ENCODE measurements around the gene COL15A1.

Gene COL15A1

DNA sequence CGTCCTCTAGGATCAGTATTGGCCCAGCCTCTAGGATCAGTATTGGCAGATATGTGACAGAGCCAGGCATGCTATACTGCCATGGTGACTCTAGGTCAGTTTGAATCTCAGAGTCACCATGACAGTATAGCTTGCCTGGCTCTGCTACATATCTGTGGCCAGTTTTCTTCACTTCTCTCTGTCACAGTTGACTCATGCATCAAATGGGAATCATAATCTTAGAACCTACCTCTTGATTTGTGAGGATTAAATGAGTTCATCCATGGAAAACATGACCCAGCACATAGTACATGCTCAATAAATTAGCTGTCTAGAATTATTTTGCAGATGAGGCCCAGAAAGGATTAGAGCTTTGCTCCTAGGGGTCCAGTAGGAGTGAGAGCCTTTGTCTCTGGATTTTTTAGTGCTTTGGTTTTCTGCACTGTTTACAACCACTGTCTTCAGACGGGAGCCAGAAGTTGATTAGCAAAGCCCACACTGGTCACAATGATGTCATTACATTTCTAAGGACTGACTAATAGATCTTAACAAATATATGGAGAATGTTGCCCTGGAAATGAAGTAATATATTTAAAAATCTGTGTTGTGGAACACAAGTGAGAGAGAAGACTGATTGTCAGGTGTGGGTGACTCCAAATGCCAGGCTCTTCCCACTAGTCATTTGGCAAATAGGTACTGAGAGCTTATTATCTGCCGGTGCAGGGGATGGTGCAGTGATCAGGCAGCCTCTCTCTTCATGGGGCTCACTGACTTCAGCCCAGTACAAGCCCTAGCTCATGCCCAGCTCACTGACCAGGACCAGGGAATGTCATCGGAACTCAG is 76.0 kb downstream of the COL15A1 start:
- no peak for DNase-seq

DNA sequence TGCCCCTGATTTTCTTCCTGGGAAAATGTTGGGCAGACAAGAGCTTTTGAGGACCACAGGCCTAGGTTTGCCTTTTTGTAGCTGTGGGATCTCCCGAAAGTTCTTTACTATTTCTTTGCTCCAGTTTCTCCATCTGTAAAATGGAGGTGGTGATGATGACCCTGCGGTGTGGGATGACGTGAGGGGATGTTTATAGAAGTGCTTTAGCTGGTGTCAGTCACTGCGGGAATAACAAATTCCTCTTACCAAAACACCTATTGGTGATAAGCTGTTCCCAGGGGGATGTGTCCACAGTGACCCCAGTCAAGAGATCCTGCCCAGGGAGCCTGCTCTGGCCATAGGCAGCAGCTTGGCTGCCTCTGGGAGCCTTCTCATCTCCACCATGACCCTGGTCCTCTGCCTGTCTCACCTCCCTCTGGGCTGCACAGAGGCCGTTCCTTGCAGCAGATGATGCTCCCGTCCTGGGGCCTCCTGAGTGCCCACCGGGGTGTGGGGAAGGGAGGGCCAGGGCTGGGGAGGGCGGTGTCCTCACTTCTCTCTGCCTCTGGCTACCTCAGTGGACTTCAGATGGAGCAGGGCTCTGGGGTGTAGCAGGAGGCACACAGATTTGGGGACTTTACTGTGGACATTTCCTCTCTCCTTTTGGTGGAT is 77.2 kb downstream of the COL15A1 start:
- DNase-seq, result no peak

DNA sequence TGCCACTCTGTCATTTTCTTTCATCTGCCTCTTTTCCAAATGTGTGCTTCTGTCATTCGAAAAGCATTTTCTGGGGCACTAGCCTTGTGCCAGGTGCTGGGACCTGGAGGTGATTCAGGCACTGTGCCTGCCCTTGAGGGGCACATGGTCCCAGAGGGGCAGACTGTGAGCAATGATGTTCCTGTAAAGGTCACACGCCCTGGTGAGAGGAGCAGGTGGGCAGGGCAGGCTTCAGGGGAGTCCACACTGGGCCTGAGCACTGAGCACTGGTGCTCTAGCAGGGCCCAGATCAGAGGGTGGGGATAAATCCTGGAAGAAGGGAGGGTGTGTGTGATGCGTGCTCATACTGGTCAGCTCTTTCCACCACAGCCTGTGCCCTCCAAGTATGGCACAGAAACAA is 77.8 kb downstream of the COL15A1 start:
- DNase-seq, result no peak

DNA sequence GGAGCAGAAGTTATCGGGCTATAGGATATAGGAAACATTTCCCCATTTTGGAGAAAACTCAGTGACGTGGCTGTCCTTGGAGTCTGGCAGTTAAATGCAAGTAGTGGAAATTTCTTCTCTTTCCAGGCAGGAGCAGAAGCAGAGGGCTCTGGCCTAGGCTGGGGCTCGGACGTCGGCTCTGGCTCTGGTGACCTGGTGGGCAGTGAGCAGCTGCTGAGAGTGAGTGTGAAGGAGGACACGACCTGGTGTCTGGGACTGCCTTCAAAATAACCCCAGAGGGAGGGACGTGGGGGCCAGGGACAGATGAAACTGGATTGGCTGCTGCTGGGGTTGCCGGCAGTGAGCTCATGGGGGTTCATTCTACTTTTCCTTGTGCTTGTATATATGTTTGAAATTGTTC is 79.5 kb downstream of the COL15A1 start:
- DNase-seq, result no peak

DNA sequence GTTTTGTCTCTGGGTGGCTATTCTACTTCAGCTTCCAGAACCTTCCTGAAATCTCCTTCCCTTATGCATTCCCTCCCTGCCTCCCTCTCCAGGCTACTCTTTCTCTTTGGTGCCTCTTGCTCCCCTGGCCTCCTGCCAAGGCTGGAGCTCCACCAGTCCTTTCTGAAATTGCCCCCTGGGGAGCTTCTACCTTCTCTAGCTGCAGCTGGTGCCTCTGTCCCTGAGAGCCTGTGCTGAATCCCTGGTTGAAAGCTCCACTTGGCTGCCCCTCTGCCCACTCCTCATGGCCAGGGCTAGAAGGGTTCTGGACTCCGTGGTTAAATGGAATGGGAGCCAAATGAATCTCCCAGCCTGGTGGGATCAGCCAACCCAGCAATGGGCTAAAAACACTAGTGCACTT is 80.1 kb downstream of the COL15A1 start:
- no peak for DNase-seq

DNA sequence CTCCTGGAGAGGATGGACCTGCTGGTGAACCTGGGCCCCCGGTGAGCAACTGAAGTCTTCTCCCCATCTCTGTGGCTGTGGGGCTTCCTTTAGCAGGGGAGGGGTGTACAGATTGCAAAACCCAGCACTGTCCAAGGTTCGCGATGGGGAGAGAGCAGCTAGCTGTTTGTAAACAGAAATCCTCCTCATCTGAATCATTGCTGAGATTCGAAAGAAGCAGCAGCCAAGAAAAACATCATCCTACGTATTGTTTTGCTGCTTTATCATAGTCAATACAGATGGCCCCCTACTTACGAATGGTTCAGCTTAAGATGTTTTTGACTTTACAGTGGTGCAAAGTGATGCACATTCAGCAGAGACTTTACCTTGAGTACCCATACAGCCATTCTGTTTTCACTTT is 81.3 kb downstream of the COL15A1 start:
- DNase-seq, result no peak

DNA sequence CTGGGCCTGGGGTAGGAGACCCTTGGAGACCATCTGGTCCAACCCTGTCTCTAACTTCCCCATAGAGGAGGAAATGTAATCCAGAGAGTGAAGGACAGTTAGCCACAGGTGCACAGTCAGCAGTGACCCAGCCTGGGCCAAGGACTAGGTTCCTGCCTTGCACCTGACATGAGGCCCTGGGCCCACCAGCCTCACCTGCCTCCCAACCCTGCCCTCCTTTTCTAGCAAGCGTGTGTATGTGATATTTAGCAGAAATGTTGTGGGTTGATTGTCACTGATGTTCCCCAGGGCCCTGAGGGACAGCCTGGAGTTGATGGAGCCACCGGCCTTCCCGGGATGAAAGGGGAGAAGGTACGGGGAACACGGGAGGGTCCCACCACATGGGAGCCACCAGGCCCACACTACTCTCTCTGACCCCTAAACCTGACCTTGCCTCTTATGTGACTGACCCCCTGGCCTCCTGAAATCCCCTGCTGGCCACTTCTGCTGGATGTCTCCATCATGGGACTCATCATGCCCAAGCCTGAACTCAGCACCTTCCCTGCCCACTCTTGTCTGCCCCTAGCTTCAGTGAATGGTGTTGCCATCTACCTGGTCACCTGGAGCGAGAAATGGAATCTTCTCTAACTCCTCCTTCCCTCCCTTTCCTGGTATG is 82.0 kb downstream of the COL15A1 start:
- no peak for DNase-seq

DNA sequence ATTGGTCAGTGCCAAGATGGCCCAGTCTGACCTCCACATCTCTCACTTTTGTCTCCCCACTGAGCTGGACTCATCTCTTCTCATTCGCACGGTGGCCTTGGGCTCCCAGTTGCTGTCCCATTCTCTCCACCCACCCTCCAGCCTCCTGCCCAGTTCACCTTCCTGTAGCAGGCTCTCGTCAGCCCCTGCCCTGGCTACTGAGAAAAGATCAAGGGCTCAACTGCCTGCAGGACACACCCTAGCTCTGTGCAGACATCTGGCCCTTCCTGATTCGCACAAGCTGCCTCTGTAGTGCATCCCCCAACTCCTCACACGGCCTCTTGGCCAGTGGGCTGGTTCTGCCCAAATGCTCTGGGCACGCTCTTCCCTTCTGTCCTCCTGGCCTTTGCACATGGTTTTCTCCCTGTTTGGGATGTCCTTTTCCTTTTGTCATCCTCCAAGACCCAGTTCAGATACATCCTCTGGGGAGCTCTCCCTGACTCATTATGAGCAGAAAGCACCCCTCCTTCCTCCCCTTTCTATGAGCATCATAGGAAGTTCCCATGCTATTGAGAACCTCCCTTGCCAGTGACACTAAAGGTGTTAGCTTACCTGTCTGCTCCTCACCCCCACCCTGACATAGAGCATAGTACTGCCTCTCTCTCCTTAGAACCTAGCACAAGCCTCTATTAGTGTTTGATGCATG is 82.7 kb downstream of the COL15A1 start:
- DNase-seq, result no peak

DNA sequence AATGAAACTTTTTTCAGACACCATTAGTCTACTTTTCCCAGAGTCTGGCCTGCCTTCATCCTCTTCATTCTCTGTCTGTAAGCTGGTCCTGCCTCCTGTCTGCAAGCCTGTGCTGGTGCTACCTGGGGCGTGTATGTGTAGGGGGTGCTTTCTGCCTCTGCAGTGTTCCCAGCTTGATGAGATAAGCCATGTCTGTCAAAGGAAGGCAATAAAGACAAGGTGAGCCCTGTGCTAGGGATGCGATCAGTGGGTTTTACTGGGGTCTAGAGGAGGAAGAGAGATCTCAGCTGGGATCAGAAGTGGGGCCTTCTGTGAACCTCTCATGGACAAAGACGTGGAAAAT is 83.2 kb downstream of the COL15A1 start:
- DNase-seq, result no peak

DNA sequence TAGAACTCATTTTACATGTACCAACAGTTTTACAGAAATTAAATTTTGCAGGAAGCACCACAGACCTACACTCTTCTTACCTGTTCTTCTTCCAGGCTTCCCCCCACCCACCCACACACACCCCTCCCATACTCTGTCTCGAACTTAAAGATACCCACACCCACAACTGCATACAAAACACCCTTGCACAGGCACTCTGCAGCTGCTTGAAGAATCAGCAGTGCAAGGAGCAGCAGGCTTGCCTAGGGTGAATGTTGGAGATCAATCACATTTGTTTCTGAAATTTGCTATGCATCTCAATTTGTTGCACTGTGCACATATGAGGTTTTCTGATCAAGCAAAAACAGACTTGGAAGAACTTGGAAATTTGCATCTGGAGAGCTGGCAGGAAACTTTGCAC is 83.7 kb downstream of the COL15A1 start:
- no peak for DNase-seq

DNA sequence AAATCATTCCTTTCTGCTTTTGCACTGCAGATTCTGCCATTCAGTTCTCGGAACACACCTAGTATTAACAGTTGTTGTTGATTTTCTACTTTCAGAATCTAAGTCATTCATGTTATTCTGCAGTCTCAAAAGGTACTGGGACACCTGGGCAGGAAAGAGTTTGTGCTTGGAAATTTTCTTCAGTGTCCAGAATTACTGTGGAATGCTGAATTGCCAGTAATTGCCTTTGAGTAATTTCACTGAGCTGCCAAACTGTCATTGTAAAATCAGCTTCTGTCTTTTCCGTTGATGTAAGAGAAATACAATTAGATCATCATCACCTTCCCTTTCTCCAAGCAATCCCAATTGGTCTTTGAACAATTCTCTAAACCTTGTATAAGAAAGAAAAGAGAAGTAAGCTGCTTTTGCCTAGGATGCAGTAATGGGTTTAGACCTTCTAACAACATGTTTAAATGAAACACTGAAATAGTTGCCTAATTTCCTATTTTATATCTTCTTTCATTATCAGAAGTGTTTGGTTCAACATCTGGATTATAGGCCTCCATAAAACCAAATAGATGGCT is 85.5 kb downstream of the COL15A1 start:
- no peak for DNase-seq

DNA sequence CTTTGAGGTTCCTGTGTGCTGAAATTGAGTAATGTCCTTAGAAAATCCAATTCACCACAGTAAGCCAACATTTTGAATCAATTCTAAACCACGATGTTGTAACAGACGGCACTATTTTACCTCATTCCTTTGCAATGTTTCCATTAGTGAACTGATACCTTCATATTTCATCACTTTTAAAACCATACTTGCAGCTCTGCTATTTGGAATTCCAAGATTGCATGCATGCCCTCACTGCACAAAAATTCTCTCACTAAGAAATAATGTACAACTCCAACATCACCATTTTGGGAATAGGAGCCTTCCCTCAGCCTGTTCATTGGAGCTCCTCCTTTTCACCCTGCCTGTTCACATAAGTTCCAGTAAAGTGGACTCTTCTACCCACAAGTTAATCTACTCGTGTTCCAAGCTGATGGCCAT is 86.4 kb downstream of the COL15A1 start:
- no peak for DNase-seq

DNA sequence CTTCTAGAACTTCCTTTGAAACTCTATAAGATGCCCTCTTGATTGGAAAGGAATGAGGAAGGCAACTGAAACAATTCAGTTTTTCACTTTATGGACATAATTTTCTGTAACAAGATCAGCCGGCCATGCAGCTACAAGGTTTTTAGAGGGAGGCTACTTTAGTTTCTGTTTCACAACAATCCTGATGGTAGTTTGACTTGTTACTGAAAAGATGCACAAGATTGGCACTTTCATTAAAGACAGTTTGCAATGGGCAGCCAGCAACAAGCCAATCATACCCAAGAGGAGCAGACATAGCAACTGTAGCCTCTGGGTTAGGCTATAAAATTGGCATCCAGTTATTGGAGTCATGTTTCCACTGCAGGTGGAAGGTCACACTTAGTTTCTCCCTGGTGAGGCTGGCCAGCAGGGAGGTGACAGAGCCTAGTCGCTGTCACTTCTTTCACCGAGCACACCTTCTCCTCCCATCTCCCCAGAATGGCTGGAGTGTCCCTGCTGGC is 87.0 kb downstream of the COL15A1 start:
- no peak for DNase-seq

DNA sequence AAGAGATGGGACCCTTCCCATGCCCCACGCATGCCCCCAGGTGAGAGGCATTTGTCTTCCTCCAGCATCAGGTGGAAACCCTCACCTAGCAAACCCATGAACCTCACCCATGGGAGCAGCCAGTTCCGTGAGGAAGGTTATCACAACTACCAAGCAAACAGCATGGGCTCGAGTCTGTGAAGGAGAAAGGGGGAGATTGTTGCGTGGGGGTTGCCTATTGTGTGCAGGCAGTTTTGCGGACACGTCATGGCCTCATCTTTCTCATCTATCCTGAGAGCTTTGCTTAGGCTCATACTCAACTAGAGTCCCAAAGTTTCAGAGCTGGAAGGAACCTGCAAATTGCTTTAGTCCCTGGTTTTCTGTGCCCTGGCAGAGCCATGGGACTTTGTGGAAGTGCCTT is 87.6 kb downstream of the COL15A1 start:
- no peak for DNase-seq

DNA sequence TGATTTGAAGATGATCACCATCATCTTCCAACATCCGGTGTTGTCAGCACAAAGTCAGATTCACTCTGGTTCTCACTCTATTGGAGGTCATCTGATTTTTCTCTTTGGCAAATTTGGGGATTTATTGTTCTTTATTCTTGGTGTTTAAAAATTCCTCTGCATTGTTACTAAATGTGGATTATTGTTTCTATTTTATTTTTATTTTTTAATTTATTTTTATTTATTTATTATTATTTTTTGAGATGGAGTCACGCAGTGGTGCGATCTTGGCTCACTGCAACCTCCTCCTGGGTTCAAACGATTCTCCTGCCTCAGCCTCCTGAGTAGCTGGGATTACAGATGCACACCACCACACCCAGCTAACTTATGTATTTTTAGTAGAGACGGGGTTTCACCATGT is 88.3 kb downstream of the COL15A1 start:
- DNase-seq, result no peak

DNA sequence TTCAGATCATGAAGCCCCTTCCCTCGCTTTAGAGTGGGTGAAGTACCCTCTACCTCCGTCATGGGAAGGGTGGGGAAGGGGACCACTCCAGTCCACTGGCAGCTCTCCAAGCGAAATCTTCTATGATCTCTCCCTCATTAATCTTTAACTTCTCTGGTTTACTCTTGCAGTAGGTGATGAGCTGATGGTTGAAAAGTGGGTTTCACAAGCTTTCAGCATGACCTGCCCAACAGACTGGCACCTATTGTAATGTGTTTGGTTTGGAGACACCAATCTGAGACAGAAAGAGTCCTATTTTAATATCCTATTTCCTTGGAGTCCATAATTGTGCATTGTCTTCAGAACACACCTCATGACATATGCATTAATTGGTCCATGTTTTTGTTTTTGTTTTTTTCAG is 90.4 kb downstream of the COL15A1 start:
- no peak for DNase-seq

DNA sequence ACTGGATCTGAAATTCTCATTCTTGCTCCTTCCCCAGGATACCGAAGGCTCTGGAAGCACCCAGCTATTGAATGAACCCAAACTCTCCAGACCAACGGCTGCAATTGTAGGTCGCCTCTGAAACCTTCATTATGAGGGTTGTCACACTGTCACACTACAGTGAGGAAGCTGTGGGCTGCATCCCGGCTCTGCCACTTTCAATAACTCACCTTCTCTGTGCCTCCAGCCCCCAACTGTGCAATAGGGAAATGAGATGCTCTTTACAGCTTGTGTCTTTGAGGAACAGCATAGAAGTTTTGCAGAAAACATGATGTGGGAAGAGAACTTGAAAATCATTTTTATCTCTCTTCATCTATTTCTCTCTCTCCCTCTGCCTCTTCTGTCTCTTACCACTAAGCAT is 91.6 kb downstream of the COL15A1 start:
- no peak for DNase-seq

DNA sequence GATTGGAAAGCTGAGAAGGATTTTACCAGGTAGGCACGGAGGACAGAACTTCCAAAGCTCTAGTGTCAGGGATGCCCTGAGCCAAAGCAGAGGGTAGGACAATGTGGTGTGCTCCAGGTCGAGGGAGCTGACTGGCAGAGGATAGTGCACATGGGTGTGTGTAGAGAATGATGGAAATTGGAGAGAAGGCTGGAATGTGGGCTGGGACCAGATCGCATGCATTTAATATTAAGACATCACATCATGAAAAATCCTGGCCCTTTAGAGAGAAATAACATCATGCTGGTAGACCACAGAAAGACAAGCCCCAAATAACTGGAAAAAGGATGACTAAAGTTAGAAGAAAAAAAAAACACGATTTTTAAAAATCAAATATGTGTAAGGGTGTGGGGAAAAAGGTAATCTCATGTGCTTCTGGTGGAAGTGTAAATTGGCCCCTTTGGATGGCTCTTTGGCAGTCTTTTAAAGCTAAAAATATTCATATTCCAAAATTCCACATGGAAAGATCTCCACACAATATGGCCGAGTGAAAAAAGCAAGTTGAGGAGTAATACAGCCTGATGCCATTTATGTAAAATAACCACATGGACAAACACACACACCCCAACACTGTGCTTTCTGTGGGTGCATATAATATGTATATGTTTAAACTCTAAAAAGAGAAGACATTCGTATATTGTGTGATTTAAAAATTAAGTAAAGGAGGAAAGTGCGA is 94.2 kb downstream of the COL15A1 start:
- DNase-seq, result no peak

DNA sequence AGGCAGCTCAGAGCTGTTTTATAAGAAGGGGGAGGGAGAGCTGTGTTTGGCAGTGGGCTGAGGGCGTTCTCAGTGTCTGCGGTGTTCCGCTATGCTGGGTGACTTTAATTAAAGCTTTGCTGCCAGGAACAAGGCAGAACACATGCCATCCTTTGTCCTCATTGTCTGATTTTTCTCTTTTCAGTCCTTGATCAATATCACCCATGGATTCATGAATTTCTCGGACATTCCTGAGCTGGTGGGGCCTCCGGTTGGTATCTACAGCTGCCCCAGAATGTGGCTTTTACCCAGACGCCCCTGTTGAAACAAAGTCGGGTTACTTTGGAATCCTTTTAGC is 94.7 kb downstream of the COL15A1 start:
- no peak for DNase-seq

DNA sequence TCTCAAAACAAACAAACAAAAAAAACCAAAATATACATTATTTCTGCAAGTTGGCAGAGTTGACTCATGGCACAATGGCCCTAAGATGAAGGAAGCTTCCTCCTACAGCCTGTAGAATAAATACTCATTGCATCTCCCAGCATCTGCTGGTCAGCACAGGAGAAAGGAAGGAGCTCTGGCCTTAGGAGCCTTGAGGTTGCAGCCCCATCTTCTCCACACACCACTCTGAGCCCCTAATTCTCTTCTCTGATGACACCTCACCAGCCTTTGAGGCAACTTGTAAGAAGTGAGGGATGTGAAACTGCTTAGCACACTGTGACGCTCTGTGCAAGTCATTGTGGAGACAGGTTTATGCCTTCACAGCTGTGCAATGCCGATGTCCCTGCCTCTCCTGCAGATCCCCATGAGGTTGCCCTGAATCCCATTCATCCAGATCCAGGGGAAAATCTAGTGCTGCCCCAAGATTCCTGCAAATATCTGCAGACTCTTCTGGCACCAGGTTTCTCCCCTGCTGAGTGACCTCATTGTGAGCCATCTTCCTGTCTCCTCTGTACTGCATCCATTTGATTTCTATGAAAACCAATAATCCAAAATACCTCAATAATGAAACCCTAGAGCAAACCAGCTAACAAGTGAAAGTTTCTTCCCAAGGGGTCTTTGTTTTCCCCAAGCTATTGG is 95.9 kb downstream of the COL15A1 start:
- DNase-seq, result no peak

DNA sequence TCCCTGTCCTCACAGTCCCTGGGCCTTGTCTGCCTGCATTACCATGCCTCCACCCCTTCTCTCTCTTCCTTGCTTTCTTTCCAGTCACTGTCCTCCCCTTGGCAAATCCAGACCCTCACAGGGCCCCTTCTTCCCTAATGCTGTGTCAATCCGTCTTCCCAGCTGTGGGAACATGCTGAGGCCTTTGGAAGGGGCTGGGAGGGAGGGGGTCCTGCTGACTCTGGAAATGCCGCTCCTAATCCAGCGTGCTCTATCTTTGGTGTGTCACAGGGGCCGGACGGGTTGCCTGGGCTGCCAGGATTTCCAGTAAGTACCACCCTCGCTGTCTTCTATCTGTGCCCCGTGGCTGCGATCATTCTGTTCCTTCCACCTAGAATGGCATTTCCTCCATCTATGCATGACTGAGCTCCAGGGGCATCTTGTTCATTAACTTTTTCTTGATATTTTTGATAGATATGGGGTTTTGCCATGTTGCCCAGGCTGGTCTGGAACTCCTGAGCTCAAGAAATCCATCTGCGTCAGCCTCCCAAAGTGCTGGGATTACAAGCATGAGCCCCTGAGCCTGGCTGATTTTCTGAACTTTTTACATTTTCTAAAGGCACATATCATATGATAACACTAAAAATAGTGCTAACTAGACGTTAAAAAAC is 96.7 kb downstream of the COL15A1 start:
- no peak for DNase-seq

All from stimulated activated CD4-positive, alpha-beta T cell treated with anti-CD3 and anti-CD28 coated beads, Interleukin-1b, Interleukin-23, amount 100 ng/mL, for 48 hours (primary cell).